Cardiac fibroblast (primary cell): Measurements from ENCODE around the gene NUSAP1.
"Not testable (repeated sequence)": the region's sequence is repeated elsewhere in the genome, so short reads cannot be mapped to it uniquely, and the experiment has no call there.

Source experiments
- DNase-seq, 2 donors: peaks; one replicate each; pipeline versions ENCODE4 v3.0.0 to v3.0.0-alpha.2; 2010; ENCODE audit warnings: low read depth in 2 of 2
- H3K4me3 ChIP-seq, 2 donors: replicated peaks in 1 of 2; 1 replicate in 1 of 2; 2 replicates in 1 of 2; pipeline ENCODE4 v1.5.1; 2011; ENCODE audit warnings: low read depth in 2 of 2, low read length in 2 of 2, mild to moderate bottlenecking in 2 of 2, moderate library complexity in 1 of 2
- TF ChIP-seq, protein P1 (sequence below): IDR thresholded peaks from one replicate; pipeline ENCODE4 v1.5.1; 2011; ENCODE audit warnings: low read depth, mild to moderate bottlenecking, low read length, inconsistent platforms

The NUSAP1 gene, protein sequence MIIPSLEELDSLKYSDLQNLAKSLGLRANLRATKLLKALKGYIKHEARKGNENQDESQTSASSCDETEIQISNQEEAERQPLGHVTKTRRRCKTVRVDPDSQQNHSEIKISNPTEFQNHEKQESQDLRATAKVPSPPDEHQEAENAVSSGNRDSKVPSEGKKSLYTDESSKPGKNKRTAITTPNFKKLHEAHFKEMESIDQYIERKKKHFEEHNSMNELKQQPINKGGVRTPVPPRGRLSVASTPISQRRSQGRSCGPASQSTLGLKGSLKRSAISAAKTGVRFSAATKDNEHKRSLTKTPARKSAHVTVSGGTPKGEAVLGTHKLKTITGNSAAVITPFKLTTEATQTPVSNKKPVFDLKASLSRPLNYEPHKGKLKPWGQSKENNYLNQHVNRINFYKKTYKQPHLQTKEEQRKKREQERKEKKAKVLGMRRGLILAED

GRCh38 chr15:41332194-41333025 lies at the start of gene NUSAP1, which contains the start of gene OIP5:
Gene NUSAP1, plus strand, starts transcription at chr15:41332881. Its CDS starts 77 bp downstream, at chr15:41332958.
Gene OIP5, minus strand, starts transcription at chr15:41332591. Its CDS starts 30 bp downstream, at chr15:41332561.
- TF ChIP-seq, protein P1, sequence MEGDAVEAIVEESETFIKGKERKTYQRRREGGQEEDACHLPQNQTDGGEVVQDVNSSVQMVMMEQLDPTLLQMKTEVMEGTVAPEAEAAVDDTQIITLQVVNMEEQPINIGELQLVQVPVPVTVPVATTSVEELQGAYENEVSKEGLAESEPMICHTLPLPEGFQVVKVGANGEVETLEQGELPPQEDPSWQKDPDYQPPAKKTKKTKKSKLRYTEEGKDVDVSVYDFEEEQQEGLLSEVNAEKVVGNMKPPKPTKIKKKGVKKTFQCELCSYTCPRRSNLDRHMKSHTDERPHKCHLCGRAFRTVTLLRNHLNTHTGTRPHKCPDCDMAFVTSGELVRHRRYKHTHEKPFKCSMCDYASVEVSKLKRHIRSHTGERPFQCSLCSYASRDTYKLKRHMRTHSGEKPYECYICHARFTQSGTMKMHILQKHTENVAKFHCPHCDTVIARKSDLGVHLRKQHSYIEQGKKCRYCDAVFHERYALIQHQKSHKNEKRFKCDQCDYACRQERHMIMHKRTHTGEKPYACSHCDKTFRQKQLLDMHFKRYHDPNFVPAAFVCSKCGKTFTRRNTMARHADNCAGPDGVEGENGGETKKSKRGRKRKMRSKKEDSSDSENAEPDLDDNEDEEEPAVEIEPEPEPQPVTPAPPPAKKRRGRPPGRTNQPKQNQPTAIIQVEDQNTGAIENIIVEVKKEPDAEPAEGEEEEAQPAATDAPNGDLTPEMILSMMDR: no peak

DNA sequence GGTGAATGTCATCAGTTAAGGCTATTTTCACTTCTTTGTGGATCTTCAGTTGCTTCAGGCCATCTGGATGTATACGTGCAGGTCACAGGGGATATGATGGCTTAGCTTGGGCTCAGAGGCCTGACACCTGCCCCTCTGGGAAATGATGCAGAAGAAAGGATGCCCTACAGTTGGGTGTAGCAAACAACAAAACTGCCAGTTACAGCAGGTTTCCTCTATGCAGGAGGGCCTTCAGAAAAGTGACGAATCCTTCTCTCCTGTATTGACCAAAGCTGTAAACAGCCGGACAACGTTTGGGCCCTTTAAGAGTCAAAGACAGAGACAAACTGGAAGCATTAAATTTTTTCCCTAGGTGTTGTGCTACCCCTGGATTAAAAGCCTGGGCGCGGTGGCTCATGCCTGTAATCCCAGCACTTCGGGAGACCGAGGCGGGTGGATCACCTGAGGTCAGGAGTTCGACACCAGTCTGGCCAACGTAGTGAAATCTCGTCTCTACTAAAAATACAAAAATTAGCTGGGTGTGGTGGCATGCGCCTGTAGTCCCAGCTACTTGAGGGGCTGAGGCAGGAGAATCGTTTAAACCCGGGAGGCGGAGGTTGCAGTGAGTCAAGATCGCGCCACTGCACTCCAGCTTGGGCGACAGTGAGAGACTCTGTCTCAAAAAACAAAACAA lies 49.6 kb upstream of the NUSAP1 start:
- DNase-seq: not testable (repeated sequence)
- peak overlapping the region in 1 of 2 donors; percentile 33 for H3K4me3 ChIP-seq

More at GRCh38 chr15:41332194-41333025, at the start of gene NUSAP1, which contains the start of gene OIP5:
- DNase-seq: peak; percentile 100
- H3K4me3 ChIP-seq: peak within 1 kb of the TSS; percentile 85 to 100

DNA sequence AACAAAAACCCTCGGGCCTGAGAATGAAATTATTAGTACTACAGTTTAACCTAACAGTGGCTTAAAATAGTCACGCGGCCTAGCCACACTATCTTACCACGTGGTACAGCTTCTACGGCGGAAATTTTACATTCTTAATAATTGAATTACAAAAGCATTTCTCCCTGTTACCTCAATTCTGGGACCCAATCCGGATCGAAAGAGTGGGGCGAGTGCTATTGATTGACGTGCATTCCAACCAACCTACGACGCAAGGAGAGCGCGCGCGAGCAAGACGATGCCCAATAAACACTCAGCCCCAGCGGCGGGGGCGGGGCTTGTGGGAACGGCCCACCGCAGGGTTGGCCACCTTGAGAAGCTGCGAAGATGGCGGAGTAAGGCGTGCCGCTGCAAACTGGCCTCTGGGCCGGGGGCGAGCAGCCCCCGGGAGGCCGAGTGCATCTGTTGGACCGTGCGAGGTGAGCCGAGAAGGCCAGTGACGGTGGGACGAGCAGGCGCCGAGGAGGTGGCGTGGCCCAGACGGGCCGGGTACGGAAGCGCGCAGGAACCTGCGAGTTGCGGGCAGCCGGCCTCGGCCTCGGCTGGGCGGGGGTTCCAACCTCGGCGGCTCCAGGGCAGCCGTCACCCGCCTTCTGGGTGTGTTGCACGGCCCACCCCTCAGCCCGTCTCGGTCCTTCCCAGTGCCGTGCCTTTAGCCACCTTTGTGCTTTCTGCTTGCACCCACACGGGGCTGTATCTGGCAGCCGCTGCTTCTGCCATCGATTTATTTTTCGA lies 48.8 kb upstream of the NUSAP1 start:
- TF ChIP-seq, protein P1: no peak
- peak overlapping the region; percentile 65 to 96 for H3K4me3 ChIP-seq
- peak; percentile 100 for DNase-seq

DNA sequence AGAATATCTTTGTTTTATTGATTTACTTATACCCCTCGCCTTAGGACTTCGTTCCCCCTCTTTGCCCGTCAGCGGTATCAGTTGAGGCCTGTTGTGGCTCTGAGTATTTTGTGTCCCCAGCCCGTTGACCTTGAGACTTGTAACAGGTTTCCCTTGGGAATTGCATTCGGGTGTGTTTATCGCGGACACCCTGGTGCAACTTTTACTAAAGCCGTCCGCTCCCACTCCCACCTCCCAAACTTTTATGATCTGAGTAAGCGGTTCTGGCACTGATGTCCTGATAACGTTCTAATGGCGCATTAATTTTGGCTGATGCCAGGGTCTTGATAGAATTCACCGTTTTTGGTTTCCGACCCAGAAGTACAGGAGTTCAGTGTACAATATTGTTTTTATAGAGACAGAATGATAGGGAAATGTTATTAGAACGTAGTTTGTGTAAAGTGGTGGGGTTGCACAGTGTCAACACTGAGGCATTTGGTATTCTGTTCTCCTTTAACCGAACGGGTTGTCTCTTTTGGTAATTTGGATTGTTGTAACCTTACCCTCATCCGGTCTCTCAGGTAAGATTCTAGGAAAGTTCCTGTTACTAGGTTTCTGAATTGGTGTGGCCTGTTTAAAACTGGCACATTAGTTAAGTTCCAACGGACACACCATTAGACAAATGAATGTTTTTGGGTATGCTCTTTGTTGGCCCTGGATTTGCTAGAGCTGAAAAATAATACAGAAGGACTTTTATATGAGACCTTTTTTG lies 48.1 kb upstream of the NUSAP1 start:
- peak; percentile 24 for DNase-seq
- TF ChIP-seq, protein P1: no peak
- H3K4me3 ChIP-seq: peak overlapping the region; percentile 65 to 96

DNA sequence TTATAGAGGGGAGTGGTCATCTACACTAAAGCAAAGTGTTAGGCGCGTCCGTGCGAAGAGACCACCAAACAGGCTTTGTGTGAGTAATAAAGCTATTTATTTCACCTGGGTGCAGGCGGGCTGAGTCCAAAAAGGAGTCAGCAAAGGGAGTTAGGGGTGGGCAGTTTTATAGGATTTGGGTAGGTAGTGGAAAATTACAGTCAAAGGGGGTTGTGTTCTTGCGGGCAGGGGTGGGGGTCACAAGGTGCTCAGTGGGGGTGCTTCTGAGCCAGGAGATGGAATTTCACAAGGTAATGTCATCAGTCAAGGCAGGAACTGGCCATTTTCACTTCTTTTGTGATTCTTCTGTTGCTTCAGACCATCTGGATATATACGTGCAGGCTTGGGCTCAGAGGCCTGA lies 47.4 kb upstream of the NUSAP1 start:
- TF ChIP-seq, protein P1: no peak
- peak overlapping the region; percentile 65 to 96 for H3K4me3 ChIP-seq
- no peak for DNase-seq

GRCh38 chr15:41286665-41287333 lies 45.9 kb upstream of the NUSAP1 start:
- H3K4me3 ChIP-seq: no peak overlapping the region
- peak; percentile 22 to 72 for DNase-seq
- TF ChIP-seq, protein P1: no peak
